GM12891 (cell line): ENCODE results near the gene MMP28.

Experiments
- POLR2A ChIP-seq: IDR thresholded peaks from 2 replicates; pipeline ENCODE4 v1.6.1; 2011; ENCODE audit warnings: low read depth, low read length, control low read depth
- POU2F2 ChIP-seq: IDR thresholded peaks from 2 replicates; pipeline ENCODE4 v1.6.1; 2011; ENCODE audit warnings: low read depth, mild to moderate bottlenecking, control low read depth, low read length, moderate library complexity

- TF ChIP-seq POU2F2: no peak
- no peak for TF ChIP-seq POLR2A
These were observed 25.4 kb downstream of the MMP28 start for GRCh38 chr17:35769895-35770486.
